ENCODE data around the gene PNMA8C.
"Not testable (repeated sequence)": the region's sequence is repeated elsewhere in the genome, so short reads cannot be mapped to it uniquely, and the experiment has no call there.

Gene PNMA8C

GRCh38 chr19:46386996-46387712 is 41.6 kb downstream of the PNMA8C start:
- DNase-seq: no peak

GRCh38 chr19:46386151-46386550 is 42.6 kb downstream of the PNMA8C start:
- no peak for DNase-seq

GRCh38 chr19:46385636-46386035 is 43.1 kb downstream of the PNMA8C start:
- no peak for DNase-seq

GRCh38 chr19:46384396-46384795 is 44.3 kb downstream of the PNMA8C start:
- no peak for DNase-seq

- DNase-seq: no peak
These were observed 44.9 kb downstream of the PNMA8C start for GRCh38 chr19:46383846-46384245.

- DNase-seq: no peak
These were observed 45.4 kb downstream of the PNMA8C start for GRCh38 chr19:46383171-46383815.

- no peak for DNase-seq
These were observed 46.9 kb downstream of the PNMA8C start for GRCh38 chr19:46381756-46382345.

GRCh38 chr19:46381346-46381745 is 47.4 kb downstream of the PNMA8C start:
- DNase-seq: no peak

GRCh38 chr19:46380690-46381089 is 48.0 kb downstream of the PNMA8C start:
- no peak for DNase-seq

GRCh38 chr19:46378268-46378667 is 50.5 kb downstream of the PNMA8C start:
- peak in 1 of 2 experiments; percentile 54 for DNase-seq

GRCh38 chr19:46376241-46377153 is 52.2 kb downstream of the PNMA8C start:
- no peak for DNase-seq

- not testable (repeated sequence) for DNase-seq
These were observed 53.2 kb downstream of the PNMA8C start for GRCh38 chr19:46375476-46376067.
